GM12872 (cell line): ENCODE data around the gene C1QA.
A peak's percentile ranks its signal among the peaks of the same experiment; 100 is the strongest.

Experiments used
- CTCF ChIP-seq: IDR thresholded peaks from 3 replicates; pipeline ENCODE4 v1.5.1; 2011; ENCODE audit warnings: low read depth, mild to moderate bottlenecking, low read length, moderate library complexity; ENCODE audit not compliant: insufficient read depth

C1QA gene

DNA sequence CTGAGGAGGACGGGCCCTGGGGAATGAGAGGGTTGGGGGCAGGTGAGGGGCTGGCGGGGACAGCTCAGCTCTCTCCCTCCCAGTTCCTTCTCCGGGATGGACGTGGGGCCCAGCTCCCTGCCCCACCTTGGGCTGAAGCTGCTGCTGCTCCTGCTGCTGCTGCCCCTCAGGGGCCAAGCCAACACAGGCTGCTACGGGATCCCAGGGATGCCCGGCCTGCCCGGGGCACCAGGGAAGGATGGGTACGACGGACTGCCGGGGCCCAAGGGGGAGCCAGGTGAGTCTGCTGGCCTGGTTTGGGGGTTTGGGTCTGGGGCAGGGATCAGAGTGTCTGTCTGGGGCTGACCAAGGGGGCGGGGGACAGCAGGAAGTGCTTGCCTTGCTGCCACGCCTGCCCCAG lies 7.5 kb downstream of the C1QA start:
- TF ChIP-seq CTCF = no peak

DNA sequence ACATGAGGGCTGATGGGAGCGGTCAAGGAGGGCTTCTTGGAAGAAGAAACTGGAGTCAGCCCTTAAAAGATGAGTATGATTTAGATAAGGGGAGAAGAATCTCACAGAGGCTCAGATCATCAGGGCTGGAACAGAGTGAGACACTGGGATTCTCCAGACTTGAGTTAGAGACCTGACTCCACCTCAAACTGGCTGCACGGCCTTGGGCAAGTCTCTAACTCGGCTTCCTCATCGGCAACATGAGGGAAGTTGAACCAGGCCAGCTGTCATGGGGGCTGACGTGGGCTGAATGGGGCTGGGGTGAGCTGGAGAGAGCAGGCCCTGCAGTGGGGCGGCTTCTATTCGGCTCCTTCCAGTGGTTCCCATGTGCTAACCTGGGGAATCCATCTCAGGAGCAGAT lies 9.5 kb downstream of the C1QA start:
- TF ChIP-seq CTCF = no peak

GRCh38 chr1:22646384-22646783 lies 10.0 kb downstream of the C1QA start:
- no peak for TF ChIP-seq CTCF

- TF ChIP-seq CTCF = no peak
Observed at GRCh38 chr1:22650089-22650693, 13.8 kb downstream of the C1QA start.

DNA sequence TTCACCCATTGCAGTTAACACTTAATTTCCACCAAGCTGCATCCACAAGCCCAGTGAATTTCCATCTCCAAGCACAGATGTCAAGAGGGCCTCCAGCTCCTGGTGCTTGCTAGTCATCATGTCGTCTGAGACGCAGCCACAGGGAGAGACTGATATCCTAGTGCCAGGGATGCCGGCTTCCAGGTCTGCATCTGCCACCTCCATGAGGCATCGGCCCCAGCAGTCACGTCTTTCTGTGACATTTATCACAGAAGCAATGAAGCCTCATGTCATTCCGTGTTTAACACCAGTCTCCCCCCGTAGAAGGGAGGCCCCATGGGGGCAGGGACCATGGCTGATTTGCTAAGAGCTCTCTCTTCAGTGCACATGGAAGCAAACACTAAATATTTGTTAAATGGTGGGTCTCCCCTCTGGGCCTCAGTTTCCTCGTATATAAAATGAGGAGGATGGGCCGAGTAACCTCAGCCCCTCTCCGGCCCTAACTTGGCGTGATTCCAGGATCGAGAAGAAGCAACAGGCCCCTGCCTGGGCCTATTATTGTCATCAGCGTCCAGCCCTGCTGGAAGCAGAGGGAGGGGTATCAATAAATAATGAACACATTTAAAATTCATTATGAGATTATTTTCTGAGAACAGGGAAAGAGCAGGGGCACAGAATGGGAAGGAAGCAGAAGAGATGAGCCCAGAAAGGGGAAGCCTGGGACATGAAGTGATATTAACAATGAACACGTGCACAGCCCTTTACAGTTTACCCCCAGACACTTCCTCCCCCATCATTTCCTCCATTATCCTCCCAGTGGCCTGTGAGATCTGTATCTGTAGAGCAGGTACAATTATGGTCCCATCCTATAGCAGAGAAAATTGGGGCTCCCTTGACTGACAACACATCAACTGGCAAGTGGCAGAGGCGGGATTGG lies 15.8 kb downstream of the C1QA start:
- TF ChIP-seq CTCF = no peak

GRCh38 chr1:22652881-22653316 lies 16.5 kb downstream of the C1QA start, which contains the start of gene C1QB:
TSS of gene C1QB (plus strand) at chr1:22653236. CDS start at chr1:22659463, 6,227 bp downstream.
- no peak for TF ChIP-seq CTCF

DNA sequence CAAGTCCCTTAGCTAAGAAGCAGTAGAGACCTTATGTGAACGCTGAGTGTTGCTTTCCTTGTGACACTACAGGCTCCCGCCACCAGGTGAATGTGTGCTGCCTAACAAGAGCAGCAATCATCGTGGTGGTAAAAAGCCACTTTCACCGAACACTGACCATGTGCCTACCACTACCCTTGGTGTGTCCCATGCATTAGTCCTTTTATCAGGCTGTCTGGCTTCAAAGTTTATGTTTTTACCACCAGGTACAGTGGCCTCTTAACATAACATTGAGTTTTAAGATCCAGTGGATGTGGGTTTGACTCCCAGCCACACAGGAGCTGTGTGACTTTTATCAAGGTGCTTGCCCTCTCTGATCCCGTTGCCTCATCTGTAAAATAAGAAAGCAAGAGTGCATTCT lies 18.3 kb downstream of the C1QA start:
- TF ChIP-seq CTCF = 0 out of 3 replicates have a peak, but pooled peaks have one; percentile 22
